GM18909 (cell line): Measurements from ENCODE around the gene CHI3L2.

Source experiments
- ATAC-seq: cut with Tn5 transposase; IDR thresholded peaks from one replicate; pipeline ENCODE4 v1.9.1; 2021; ENCODE audit warnings: mild to moderate bottlenecking; ENCODE audit not compliant: unreplicated experiment, poor library complexity

Gene CHI3L2

DNA sequence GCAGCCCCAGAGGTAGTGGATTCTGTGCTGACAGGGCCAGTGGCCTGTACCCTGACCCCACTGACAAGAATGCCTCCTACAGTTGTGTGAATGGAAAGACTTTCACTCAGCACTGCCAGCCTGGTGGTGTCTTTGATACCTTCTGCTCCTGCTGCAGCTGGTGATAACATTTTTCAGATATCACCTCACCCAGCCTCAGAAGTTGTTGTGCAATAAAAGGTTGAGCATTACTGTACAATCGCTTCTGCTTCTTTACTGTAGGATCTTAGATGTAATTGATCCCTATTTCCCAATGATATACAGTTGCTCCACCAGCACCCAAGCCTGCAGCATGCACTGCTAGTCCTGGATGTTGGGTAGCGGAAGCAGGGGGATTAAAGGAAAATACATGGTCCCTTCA, 58.4 kb downstream of the CHI3L2 start:
- no peak for ATAC-seq

DNA sequence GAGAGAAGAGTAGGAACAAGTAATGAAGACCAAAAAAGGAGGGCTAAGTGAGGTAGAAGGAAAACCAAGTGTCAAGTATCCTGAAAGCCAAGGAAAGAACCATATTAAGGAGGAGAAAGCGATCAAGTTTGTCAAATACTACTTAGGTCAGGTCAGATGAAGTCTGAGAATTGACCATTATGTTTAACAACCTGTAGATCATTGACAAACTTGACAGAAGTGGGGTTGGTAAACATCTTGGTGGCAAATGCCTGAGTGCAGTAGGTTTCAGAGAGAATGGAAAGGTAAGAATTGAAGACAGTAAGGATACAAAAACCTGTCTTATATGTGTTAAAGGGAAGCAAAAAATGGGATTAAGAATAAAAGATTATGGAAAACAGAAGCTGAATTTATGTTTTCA, 59.4 kb downstream of the CHI3L2 start:
- no peak for ATAC-seq

DNA sequence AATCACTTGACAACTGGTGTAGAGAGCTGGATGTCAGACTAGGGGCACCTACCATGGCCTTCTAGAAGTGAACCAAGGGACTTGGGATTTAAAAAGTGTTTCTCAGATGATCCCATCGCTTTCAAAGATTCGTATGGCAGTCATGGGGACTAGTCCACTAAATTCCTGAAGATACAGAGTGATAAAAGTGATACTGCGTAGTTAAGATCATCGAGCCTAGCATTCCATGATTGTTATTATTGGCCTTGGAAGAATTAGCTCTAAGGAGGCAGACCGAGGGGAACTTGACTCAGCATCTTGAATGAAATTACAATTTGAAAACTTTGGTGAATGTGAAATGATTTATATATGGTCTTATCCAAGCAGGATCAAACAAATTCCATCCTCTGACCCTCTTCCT, 61.9 kb downstream of the CHI3L2 start:
- ATAC-seq: no peak

DNA sequence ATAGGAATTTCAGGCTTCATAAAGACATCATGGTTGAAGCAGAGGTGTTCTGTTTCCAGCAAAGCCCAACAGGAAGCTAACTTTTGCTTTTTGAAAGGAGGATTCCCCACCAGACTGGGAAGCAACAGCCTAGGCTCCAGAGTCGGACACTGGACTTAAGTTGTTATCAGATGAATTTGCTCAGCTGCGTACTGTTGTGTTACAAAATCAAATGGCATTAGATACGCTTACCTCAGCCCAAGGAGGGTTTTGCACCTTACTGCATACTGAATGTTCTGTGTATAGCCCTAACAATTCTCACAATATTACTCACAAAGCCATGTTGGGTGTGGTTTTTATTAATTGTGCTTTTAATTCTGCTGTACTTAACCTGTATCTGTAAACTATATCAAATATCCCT, 62.6 kb downstream of the CHI3L2 start:
- ATAC-seq: no peak

DNA sequence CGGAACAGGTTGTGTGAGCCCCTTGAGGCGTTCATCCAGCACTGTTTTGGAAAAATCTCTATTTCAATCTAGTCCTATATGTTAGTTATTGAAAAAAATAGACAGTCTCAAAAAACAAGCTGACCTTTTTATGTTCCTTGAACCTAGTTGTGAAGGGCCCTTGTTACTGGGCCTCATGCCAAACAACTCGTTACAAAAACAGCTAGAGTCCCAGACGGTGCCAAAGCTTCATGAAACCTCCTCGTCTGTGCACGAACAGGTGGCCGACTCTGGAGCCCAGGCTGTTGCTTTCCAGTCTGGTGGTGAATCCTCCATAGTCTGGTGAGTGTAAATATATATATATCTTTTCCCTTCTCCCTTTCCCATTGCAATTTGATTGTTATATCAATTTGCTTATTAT, 63.1 kb downstream of the CHI3L2 start, which contains the start of gene CHIA:
Gene CHIA, plus strand, starts transcription at position 222 of the 400 bp plus-strand sequence. CDS start 19,617 bp downstream, outside the sequence.
- ATAC-seq: no peak
